NCI-H524 (cell line): ENCODE results near the gene CNPY4.

ENCODE experiments used
- DNase-seq, 2 experiments: peaks; one replicate each; lab custom pipeline; 2025; lab: John Stamatoyannopoulos, UW

The CNPY4 gene

GRCh38 chr7:100119072-100119969, at the start of gene CNPY4, which contains the start of gene TAF6:
Gene CNPY4 (plus strand): TSS chr7:100119634. CDS start chr7:100119745, 111 bp downstream.
Gene TAF6 (minus strand): TSS chr7:100119358. CDS start chr7:100114209, 5,149 bp downstream.
- peak; percentile 90 to 93 for DNase-seq

- DNase-seq: no peak
Measured at GRCh38 chr7:100069991-100070390, 49.4 kb upstream of the CNPY4 start.

GRCh38 chr7:100071018-100071723, 48.3 kb upstream of the CNPY4 start:
- DNase-seq: no peak

GRCh38 chr7:100072462-100072861, 47.0 kb upstream of the CNPY4 start:
- DNase-seq: no peak

- no peak for DNase-seq
Measured at GRCh38 chr7:100074841-100075240, 44.6 kb upstream of the CNPY4 start.

GRCh38 chr7:100075418-100075817, 44.0 kb upstream of the CNPY4 start:
- no peak for DNase-seq

GRCh38 chr7:100077205-100077604, 42.2 kb upstream of the CNPY4 start:
- no peak for DNase-seq

GRCh38 chr7:100079024-100079560, 40.3 kb upstream of the CNPY4 start:
- DNase-seq: no peak

- DNase-seq: no peak
Measured at GRCh38 chr7:100080907-100081534, 38.4 kb upstream of the CNPY4 start.

- peak; percentile 98 for DNase-seq
Measured at GRCh38 chr7:100081535-100082102, 37.8 kb upstream of the CNPY4 start, which contains the start of gene ZNF3. Gene ZNF3 (minus strand): TSS chr7:100081723. CDS start chr7:100077357, 4,366 bp downstream.

- no peak for DNase-seq
Measured at GRCh38 chr7:100082978-100083377, 36.5 kb upstream of the CNPY4 start.

GRCh38 chr7:100085515-100085914, 33.9 kb upstream of the CNPY4 start:
- DNase-seq: peak in 1 of 2 experiments; percentile 8

- DNase-seq: no peak
Measured at GRCh38 chr7:100087055-100087750, 32.2 kb upstream of the CNPY4 start.

- no peak for DNase-seq
Measured at GRCh38 chr7:100088095-100088620, 31.3 kb upstream of the CNPY4 start.

- DNase-seq: peak; percentile 24 to 60
Measured at GRCh38 chr7:100088621-100089457, 30.6 kb upstream of the CNPY4 start, which contains the start of gene COPS6. Gene COPS6 (plus strand): TSS chr7:100088969. CDS start chr7:100088991, 22 bp downstream.

GRCh38 chr7:100089458-100090196, 29.8 kb upstream of the CNPY4 start:
- no peak for DNase-seq

- DNase-seq: peak; percentile 88 to 90
Measured at GRCh38 chr7:100090527-100091410, 28.7 kb upstream of the CNPY4 start.
